ENCODE measurements around the gene KRTAP19-6.
"Not testable (repeated sequence)": the region's sequence is repeated elsewhere in the genome, so short reads cannot be mapped to it uniquely, and the experiment has no call there.

Gene KRTAP19-6

GRCh38 chr21:30541764-30542163, at the start of gene KRTAP19-6:
Gene KRTAP19-6 (minus strand): TSS chr21:30541864. CDS start chr21:30541833, 31 bp downstream.
- DNase-seq: no peak

GRCh38 chr21:30590297-30590696, 48.6 kb upstream of the KRTAP19-6 start, which contains the start of gene KRTAP22-2:
Gene KRTAP22-2 (minus strand): TSS chr21:30590397.
- DNase-seq: no peak

GRCh38 chr21:30582870-30583269, 41.2 kb upstream of the KRTAP19-6 start:
- no peak for DNase-seq

GRCh38 chr21:30580132-30580531, 38.5 kb upstream of the KRTAP19-6 start:
- no peak for DNase-seq

- DNase-seq: no peak
Observed at GRCh38 chr21:30579346-30579745, 37.7 kb upstream of the KRTAP19-6 start.

GRCh38 chr21:30577766-30578165, 36.1 kb upstream of the KRTAP19-6 start:
- no peak for DNase-seq

GRCh38 chr21:30567617-30568016, 26.0 kb upstream of the KRTAP19-6 start:
- DNase-seq: no peak

GRCh38 chr21:30563630-30564029, 22.0 kb upstream of the KRTAP19-6 start:
- no peak for DNase-seq

- DNase-seq: no peak
Observed at GRCh38 chr21:30563072-30563471, 21.4 kb upstream of the KRTAP19-6 start.

GRCh38 chr21:30561957-30562356, 20.3 kb upstream of the KRTAP19-6 start:
- no peak for DNase-seq

- no peak for DNase-seq
Observed at GRCh38 chr21:30561264-30561895, 19.7 kb upstream of the KRTAP19-6 start, which contains the start of gene KRTAP19-7. Gene KRTAP19-7 (minus strand): TSS chr21:30561314. CDS start chr21:30561289, 25 bp downstream.

- DNase-seq: no peak
Observed at GRCh38 chr21:30555095-30555494, 13.4 kb upstream of the KRTAP19-6 start.

- DNase-seq: no peak
Observed at GRCh38 chr21:30552782-30553181, 11.1 kb upstream of the KRTAP19-6 start.

GRCh38 chr21:30518876-30519275, 22.8 kb downstream of the KRTAP19-6 start:
- DNase-seq: no peak

- DNase-seq: no peak
Observed at GRCh38 chr21:30515681-30516080, 26.0 kb downstream of the KRTAP19-6 start.

GRCh38 chr21:30505621-30506205, 36.0 kb downstream of the KRTAP19-6 start:
- DNase-seq: not testable (repeated sequence)

- DNase-seq: no peak
Observed at GRCh38 chr21:30502041-30502440, 39.6 kb downstream of the KRTAP19-6 start, which contains the start of gene KRTAP19-5. Gene KRTAP19-5 (minus strand): TSS chr21:30502141. CDS start chr21:30502090, 51 bp downstream.

GRCh38 chr21:30497065-30497464, 44.6 kb downstream of the KRTAP19-6 start, which contains the start of gene KRTAP19-4:
Gene KRTAP19-4 (minus strand): TSS chr21:30497165. CDS start chr21:30497110, 55 bp downstream.
- DNase-seq: no peak

- DNase-seq: no peak
Observed at GRCh38 chr21:30491963-30492428, 49.7 kb downstream of the KRTAP19-6 start, which contains the start of gene KRTAP19-3. Gene KRTAP19-3 (minus strand): TSS chr21:30492013. CDS start chr21:30491957, 56 bp downstream.
